ENCODE measurements around the gene ERGIC1.

- TF ChIP-seq CTCF (IDR thresholded peaks at IDR 0.05) (no peak), POLR2A (IDR thresholded peaks at IDR 0.05) (no peak), POLR2AphosphoS5 (IDR thresholded peaks at IDR 0.05) (no peak)
Measured at GRCh38 chr5:172954751-172955159, 120.7 kb downstream of the ERGIC1 start.

Data from prostate gland (tissue), 2 donors.